ENCODE results near the gene SARDH.
"Not testable (repeated sequence)": the region's sequence is repeated elsewhere in the genome, so short reads cannot be mapped to it uniquely, and the experiment has no call there.

SARDH gene

GRCh38 chr9:133679466-133680061 is 58.6 kb downstream of the SARDH start:
- Histone ChIP-seq H2AK5ac (ENCODE audit: low read length) (no peak overlapping the region), H2BK15ac (replicated peaks; ENCODE audit: low read depth) (no peak overlapping the region), H3K79me2 (ENCODE audit: control insufficient read depth, insufficient read depth, low read length) (no peaks in the 10 kb centered on the region), H3K18ac (ENCODE audit: low read length) (no peak overlapping the region), H3K4me3 (ENCODE audit: low read length) (no peak overlapping the region), H3K56ac (ENCODE audit: low read length) (no peak overlapping the region), H2BK120ac (ENCODE audit: low read depth, low read length) (no peak overlapping the region), H2BK5ac (ENCODE audit: low read length) (no peak overlapping the region), H3K79me1 (ENCODE audit: low read length) (no peaks in the 10 kb centered on the region), H3K36me3 (ENCODE audit: control insufficient read depth, insufficient read depth, low read length) (no peaks in the 10 kb centered on the region), H3K4me2 (ENCODE audit: low read length) (no peak overlapping the region), H4K5ac (ENCODE audit: low read length) (no peak overlapping the region), H4K8ac (ENCODE audit: low read depth, low read length) (no peak overlapping the region), H3K27me3 (ENCODE audit: insufficient read depth, low read length, poor library complexity) (no peaks in the 10 kb centered on the region), H3K4me1 (ENCODE audit: control insufficient read depth, low read depth, low read length) (no peaks in the 10 kb centered on the region), H3K4ac (ENCODE audit: low read depth, low read length) (no peak overlapping the region), H3K23ac (ENCODE audit: low read length) (no peak overlapping the region), H3K9ac (ENCODE audit: low read length) (no peak overlapping the region), H3K27ac (ENCODE audit: low read depth, low read length) (no peak overlapping the region)
- DNase-seq = no peak
- no CpG with 5 or more reads among the region's 35 CpGs for WGBS (ENCODE audit: extremely low coverage, insufficient coverage, low lambda C conversion rate)

- no peak for DNase-seq
- Histone ChIP-seq H3K27ac (ENCODE audit: low read depth, low read length) (no peak overlapping the region), H3K9ac (ENCODE audit: low read length) (no peak overlapping the region), H2AK5ac (ENCODE audit: low read length) (no peak overlapping the region), H3K18ac (ENCODE audit: low read length) (no peak overlapping the region), H3K4me3 (ENCODE audit: low read length) (no peak overlapping the region), H3K4me1 (ENCODE audit: control insufficient read depth, low read depth, low read length) (no peaks in the 10 kb centered on the region), H3K23ac (ENCODE audit: low read length) (no peak overlapping the region), H3K79me1 (ENCODE audit: low read length) (no peaks in the 10 kb centered on the region), H3K27me3 (ENCODE audit: insufficient read depth, low read length, poor library complexity) (no peaks in the 10 kb centered on the region), H2BK120ac (ENCODE audit: low read depth, low read length) (no peak overlapping the region), H3K79me2 (ENCODE audit: control insufficient read depth, insufficient read depth, low read length) (no peaks in the 10 kb centered on the region), H3K4me2 (ENCODE audit: low read length) (no peak overlapping the region), H2BK15ac (replicated peaks; ENCODE audit: low read depth) (no peak overlapping the region), H4K5ac (ENCODE audit: low read length) (no peak overlapping the region), H4K8ac (ENCODE audit: low read depth, low read length) (no peak overlapping the region), H2BK5ac (ENCODE audit: low read length) (no peak overlapping the region), H3K56ac (ENCODE audit: low read length) (no peak overlapping the region), H3K4ac (ENCODE audit: low read depth, low read length) (no peak overlapping the region), H3K36me3 (ENCODE audit: control insufficient read depth, insufficient read depth, low read length) (no peaks in the 10 kb centered on the region)
- WGBS (ENCODE audit: extremely low coverage, insufficient coverage, low lambda C conversion rate) = no CpG with 5 or more reads among the region's 15 CpGs
Measured at GRCh38 chr9:133679056-133679455, 59.1 kb downstream of the SARDH start.

GRCh38 chr9:133677126-133678010 is 60.8 kb downstream of the SARDH start:
- no peak for DNase-seq
- no peaks in the 10 kb centered on the region for H3K4me1 ChIP-seq (ENCODE audit: control insufficient read depth, low read depth, low read length)
- H3K23ac ChIP-seq (ENCODE audit: low read length) = no peak overlapping the region
- no peaks in the 10 kb centered on the region for H3K79me1 ChIP-seq (ENCODE audit: low read length)
- no peak overlapping the region for H2AK5ac ChIP-seq (ENCODE audit: low read length)
- no peak overlapping the region for H3K18ac ChIP-seq (ENCODE audit: low read length)
- H3K56ac ChIP-seq (ENCODE audit: low read length) = no peak overlapping the region
- no peak overlapping the region for H2BK15ac ChIP-seq (replicated peaks; ENCODE audit: low read depth)
- H3K36me3 ChIP-seq (ENCODE audit: control insufficient read depth, insufficient read depth, low read length) = no peaks in the 10 kb centered on the region
- no peak overlapping the region for H4K8ac ChIP-seq (ENCODE audit: low read depth, low read length)
- no peak overlapping the region for H2BK5ac ChIP-seq (ENCODE audit: low read length)
- no peak overlapping the region for H4K5ac ChIP-seq (ENCODE audit: low read length)
- no peak overlapping the region for H3K4ac ChIP-seq (ENCODE audit: low read depth, low read length)
- no CpG with 5 or more reads among the region's 17 CpGs for WGBS (ENCODE audit: extremely low coverage, insufficient coverage, low lambda C conversion rate)
- no peak overlapping the region for H3K9ac ChIP-seq (ENCODE audit: low read length)
- H3K27me3 ChIP-seq (ENCODE audit: insufficient read depth, low read length, poor library complexity) = no peaks in the 10 kb centered on the region
- no peak overlapping the region for H2BK120ac ChIP-seq (ENCODE audit: low read depth, low read length)
- H3K27ac ChIP-seq (ENCODE audit: low read depth, low read length) = no peak overlapping the region
- no peak overlapping the region for H3K4me2 ChIP-seq (ENCODE audit: low read length)
- H3K4me3 ChIP-seq (ENCODE audit: low read length) = no peak overlapping the region
- no peaks in the 10 kb centered on the region for H3K79me2 ChIP-seq (ENCODE audit: control insufficient read depth, insufficient read depth, low read length)

DNA sequence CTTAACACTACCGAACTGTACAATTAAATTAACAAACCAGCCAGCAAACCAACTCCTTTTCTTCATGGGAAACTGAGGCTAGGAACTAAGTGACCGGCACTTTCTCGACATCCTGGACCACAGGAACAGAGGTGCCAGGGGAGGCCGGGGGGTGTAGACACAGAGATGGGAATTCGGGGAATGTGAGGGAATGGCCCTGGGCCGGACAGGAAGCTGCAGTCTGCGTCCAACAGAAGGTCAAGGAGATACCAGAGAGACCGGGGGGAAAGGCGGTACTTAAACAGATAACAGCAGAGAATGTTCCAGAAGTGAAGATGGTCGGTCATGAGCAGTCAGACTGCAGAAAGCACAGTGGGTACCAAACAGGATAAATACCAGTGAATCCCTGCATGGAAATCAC is 61.7 kb downstream of the SARDH start:
- no peak overlapping the region for H2BK120ac ChIP-seq (ENCODE audit: low read depth, low read length)
- no peaks in the 10 kb centered on the region for H3K36me3 ChIP-seq (ENCODE audit: control insufficient read depth, insufficient read depth, low read length)
- no peak overlapping the region for H3K27ac ChIP-seq (ENCODE audit: low read depth, low read length)
- no peak overlapping the region for H2BK5ac ChIP-seq (ENCODE audit: low read length)
- no peak overlapping the region for H3K56ac ChIP-seq (ENCODE audit: low read length)
- H2AK5ac ChIP-seq (ENCODE audit: low read length) = no peak overlapping the region
- no peak overlapping the region for H3K4me3 ChIP-seq (ENCODE audit: low read length)
- H2BK15ac ChIP-seq (replicated peaks; ENCODE audit: low read depth) = no peak overlapping the region
- peak; percentile 42 for DNase-seq
- H3K9ac ChIP-seq (ENCODE audit: low read length) = no peak overlapping the region
- no peaks in the 10 kb centered on the region for H3K4me1 ChIP-seq (ENCODE audit: control insufficient read depth, low read depth, low read length)
- no peak overlapping the region for H3K18ac ChIP-seq (ENCODE audit: low read length)
- no peaks in the 10 kb centered on the region for H3K79me2 ChIP-seq (ENCODE audit: control insufficient read depth, insufficient read depth, low read length)
- WGBS (ENCODE audit: extremely low coverage, insufficient coverage, low lambda C conversion rate) = no CpG with 5 or more reads among the region's 10 CpGs
- H3K4me2 ChIP-seq (ENCODE audit: low read length) = no peak overlapping the region
- no peak overlapping the region for H3K23ac ChIP-seq (ENCODE audit: low read length)
- no peaks in the 10 kb centered on the region for H3K79me1 ChIP-seq (ENCODE audit: low read length)
- no peak overlapping the region for H3K4ac ChIP-seq (ENCODE audit: low read depth, low read length)
- H4K5ac ChIP-seq (ENCODE audit: low read length) = no peak overlapping the region
- no peak overlapping the region for H4K8ac ChIP-seq (ENCODE audit: low read depth, low read length)
- H3K27me3 ChIP-seq (ENCODE audit: insufficient read depth, low read length, poor library complexity) = no peaks in the 10 kb centered on the region

- not testable (repeated sequence) for DNase-seq; H3K79me2 ChIP-seq (ENCODE audit: control insufficient read depth, insufficient read depth, low read length); H3K4me2 ChIP-seq (ENCODE audit: low read length); H4K8ac ChIP-seq (ENCODE audit: low read depth, low read length); H4K5ac ChIP-seq (ENCODE audit: low read length); H2BK120ac ChIP-seq (ENCODE audit: low read depth, low read length); H2BK15ac ChIP-seq (replicated peaks; ENCODE audit: low read depth); H3K18ac ChIP-seq (ENCODE audit: low read length); H2BK5ac ChIP-seq (ENCODE audit: low read length); H3K36me3 ChIP-seq (ENCODE audit: control insufficient read depth, insufficient read depth, low read length); H2AK5ac ChIP-seq (ENCODE audit: low read length); H3K4me3 ChIP-seq (ENCODE audit: low read length); H3K79me1 ChIP-seq (ENCODE audit: low read length); H3K27me3 ChIP-seq (ENCODE audit: insufficient read depth, low read length, poor library complexity); H3K27ac ChIP-seq (ENCODE audit: low read depth, low read length); H3K56ac ChIP-seq (ENCODE audit: low read length); H3K4me1 ChIP-seq (ENCODE audit: control insufficient read depth, low read depth, low read length); H3K9ac ChIP-seq (ENCODE audit: low read length); H3K23ac ChIP-seq (ENCODE audit: low read length); H3K4ac ChIP-seq (ENCODE audit: low read depth, low read length)
- no CpG with 5 or more reads among the region's 3 CpGs for WGBS (ENCODE audit: extremely low coverage, insufficient coverage, low lambda C conversion rate)
Measured at GRCh38 chr9:133675796-133676195, 62.4 kb downstream of the SARDH start.

All from mesendoderm (in vitro differentiated cells).